Measurements from ENCODE around the gene NDUFA13. TPM values are rescaled to one million over a fixed set of nuclear protein-coding genes. Genes with fewer than 3 reads are reported as not detected.

Gene NDUFA13
- total RNA-seq, 2 donors from 2014 or later = 175 to 195 TPM

DNA sequence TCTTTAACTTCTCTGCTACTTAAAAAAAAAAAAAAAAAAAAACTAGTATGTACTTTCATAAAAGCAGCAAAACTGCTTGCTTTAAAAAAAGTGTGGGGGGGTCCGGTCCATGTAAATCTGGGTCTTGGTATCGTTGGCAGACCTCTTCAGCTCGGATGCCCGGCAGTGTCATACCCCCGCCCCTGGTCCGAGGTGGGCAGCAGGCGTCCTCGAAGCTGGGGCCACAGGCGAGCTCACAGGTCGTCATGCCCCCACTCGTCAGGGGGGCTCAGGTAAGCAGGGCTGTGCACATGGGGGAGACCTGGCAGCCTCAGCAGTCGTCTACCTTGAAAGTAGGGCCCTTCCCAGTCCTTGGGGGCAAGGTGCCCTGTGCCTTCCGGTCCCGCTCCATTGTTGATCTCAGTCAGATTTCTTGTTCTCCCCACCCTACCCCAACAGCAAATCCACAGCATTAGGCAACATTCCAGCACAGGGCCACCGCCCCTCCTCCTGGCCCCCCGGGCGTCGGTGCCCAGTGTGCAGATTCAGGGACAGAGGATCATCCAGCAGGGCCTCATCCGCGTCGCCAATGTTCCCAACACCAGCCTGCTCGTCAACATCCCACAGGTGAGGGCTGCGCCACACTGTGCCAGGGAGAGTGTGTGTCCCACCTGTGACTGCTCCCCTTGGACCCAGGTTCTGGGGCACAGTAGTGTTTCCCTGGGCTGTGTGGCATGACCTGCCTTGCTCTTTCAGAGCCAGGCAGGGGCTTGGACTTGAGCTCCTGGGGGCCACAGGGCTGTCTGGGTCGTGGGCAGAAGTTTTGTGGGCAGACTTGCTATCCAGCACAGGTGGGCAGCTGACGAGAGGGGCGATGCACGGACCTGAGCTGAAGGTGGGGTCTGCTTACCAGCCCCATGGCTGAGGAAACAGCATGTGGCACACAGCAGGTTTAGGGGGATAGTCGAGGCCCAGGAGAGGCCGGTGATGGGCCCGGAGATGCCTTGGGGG lies 20.1 kb upstream of the NDUFA13 start:
- DNase-seq (no peak), ATAC-seq (no peak)
- Mint-ChIP-seq H3K27ac (peak overlapping the region; percentile 61), H3K36me3 (ENCODE audit: low read depth) (peaks cover 2% of the 10 kb centered on the region), H3K27me3 (no peaks in the 10 kb centered on the region), H3K4me1 (no peaks in the 10 kb centered on the region), H3K4me3 (no peak overlapping the region)
- H3K9me3 ChIP-seq (ENCODE audit: control insufficient read depth, low read length, poor library complexity, severe bottlenecking) = no peaks in the 10 kb centered on the region

- Mint-ChIP-seq H3K36me3 (ENCODE audit: low read depth) (peaks cover 4% of the 10 kb centered on the region), H3K27me3 (no peaks in the 10 kb centered on the region), H3K4me1 (peaks cover 2% of the 10 kb centered on the region), H3K27ac (peak overlapping the region; percentile 29), H3K4me3 (no peak overlapping the region)
- H3K9me3 ChIP-seq (ENCODE audit: control insufficient read depth, low read length, poor library complexity, severe bottlenecking) = no peaks in the 10 kb centered on the region
- DNase-seq = no peak
- no peak for ATAC-seq
Measured at GRCh38 chr19:19498255-19498991, 17.6 kb upstream of the NDUFA13 start.

GRCh38 chr19:19499272-19499995 lies 16.6 kb upstream of the NDUFA13 start:
- Mint-ChIP-seq H3K27me3 (no peaks in the 10 kb centered on the region), H3K27ac (no peak overlapping the region), H3K4me3 (no peak overlapping the region), H3K4me1 (peaks cover 2% of the 10 kb centered on the region), H3K36me3 (ENCODE audit: low read depth) (peaks cover 4% of the 10 kb centered on the region)
- ATAC-seq (no peak), DNase-seq (no peak)
- H3K9me3 ChIP-seq (ENCODE audit: control insufficient read depth, low read length, poor library complexity, severe bottlenecking) = no peaks in the 10 kb centered on the region

DNA sequence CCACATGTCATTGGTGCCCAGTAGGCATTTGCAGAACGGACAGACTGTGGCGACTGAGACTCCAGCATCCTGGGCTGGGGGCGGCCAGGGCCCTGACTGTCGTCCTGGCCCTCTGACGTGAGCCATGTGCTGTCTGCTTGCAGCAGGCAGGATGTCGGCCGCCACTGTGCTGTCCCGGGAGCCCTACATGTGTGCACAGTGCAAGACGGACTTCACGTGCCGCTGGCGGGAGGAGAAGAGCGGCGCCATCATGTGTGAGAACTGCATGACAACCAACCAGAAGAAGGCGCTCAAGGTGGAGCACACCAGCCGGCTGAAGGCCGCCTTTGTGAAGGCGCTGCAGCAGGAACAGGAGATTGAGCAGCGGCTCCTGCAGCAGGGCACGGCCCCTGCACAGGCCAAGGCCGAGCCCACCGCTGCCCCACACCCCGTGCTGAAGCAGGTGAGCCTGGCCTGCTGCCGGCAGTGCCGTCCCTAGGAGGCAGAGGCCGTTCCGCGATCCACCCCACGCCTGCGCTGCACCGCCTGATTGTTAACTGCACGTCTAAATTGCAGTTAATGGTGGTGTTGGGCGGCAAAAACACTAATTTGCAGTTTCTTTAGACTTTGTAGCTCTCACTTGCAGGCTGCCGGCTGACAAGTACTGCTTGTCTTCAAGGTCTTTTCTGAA lies 14.9 kb upstream of the NDUFA13 start:
- H3K27ac Mint-ChIP-seq = peak overlapping the region; percentile 16
- H3K36me3 Mint-ChIP-seq (ENCODE audit: low read depth) = peaks cover 4% of the 10 kb centered on the region
- ATAC-seq = no peak

GRCh38 chr19:19501798-19502197 lies 14.2 kb upstream of the NDUFA13 start:
- Mint-ChIP-seq H3K27ac (no peak overlapping the region), H3K4me3 (no peak overlapping the region), H3K27me3 (no peaks in the 10 kb centered on the region), H3K36me3 (ENCODE audit: low read depth) (peaks cover 4% of the 10 kb centered on the region), H3K4me1 (peaks cover 2% of the 10 kb centered on the region)
- ATAC-seq = no peak
- DNase-seq = no peak
- no peaks in the 10 kb centered on the region for H3K9me3 ChIP-seq (ENCODE audit: control insufficient read depth, low read length, poor library complexity, severe bottlenecking)

More for the DNA sequence above, 14.9 kb upstream of the NDUFA13 start:
- H3K4me3 Mint-ChIP-seq = no peak overlapping the region
- no peaks in the 10 kb centered on the region for H3K9me3 ChIP-seq (ENCODE audit: control insufficient read depth, low read length, poor library complexity, severe bottlenecking)
- DNase-seq = no peak
- H3K4me1 Mint-ChIP-seq = peaks cover 2% of the 10 kb centered on the region
- H3K27me3 Mint-ChIP-seq = no peaks in the 10 kb centered on the region

- Mint-ChIP-seq H3K36me3 (ENCODE audit: low read depth) (peaks cover 4% of the 10 kb centered on the region), H3K27ac (no peak overlapping the region)
Measured at GRCh38 chr19:19502281-19502680, 13.7 kb upstream of the NDUFA13 start.

DNA sequence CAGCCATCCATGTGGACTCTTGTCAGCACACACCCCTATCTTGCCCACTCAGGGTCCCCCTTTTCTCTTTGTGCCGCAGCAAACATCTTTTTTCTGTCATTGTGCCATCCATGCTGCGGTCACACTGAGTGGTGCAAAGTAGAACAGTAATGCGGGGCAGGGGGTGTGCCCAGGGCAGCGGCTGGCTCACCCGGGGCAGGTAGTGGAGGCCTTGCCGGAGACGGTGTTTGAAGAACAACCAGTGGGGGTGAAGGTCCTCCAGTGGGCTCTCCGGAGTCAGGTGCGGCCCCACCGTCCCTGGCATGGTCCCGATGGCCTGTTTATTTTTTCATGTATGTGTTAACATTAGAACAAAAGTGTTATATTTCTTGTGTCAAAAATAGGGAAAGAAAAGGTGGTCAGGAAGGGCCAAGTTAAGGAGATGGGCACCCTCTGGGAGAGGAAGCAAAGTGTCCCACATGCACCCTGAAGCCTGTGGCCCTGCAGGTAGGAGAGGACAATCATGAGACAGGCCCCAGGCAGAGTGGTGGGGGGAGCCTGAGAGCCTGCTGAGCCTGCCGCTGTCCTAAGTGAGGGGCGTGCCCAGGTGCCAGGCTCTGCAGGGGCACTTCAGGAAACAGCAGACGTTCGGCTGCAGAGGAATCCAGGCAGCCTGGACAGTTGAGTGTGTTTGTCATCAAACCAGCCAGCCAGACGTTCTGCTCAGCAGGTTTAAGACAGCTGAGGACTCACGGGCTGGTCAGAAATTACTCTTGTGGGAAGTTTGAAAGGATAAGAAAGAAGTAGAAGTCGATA lies 13.0 kb upstream of the NDUFA13 start:
- H3K4me1 Mint-ChIP-seq = peaks cover 2% of the 10 kb centered on the region
- H3K27ac Mint-ChIP-seq = peak overlapping the region; percentile 90
- H3K27me3 Mint-ChIP-seq = no peaks in the 10 kb centered on the region
- peaks cover 4% of the 10 kb centered on the region for H3K36me3 Mint-ChIP-seq (ENCODE audit: low read depth)
- no peak for ATAC-seq
- DNase-seq = no peak
- no peak overlapping the region for H3K4me3 Mint-ChIP-seq
- H3K9me3 ChIP-seq (ENCODE audit: control insufficient read depth, low read length, poor library complexity, severe bottlenecking) = no peaks in the 10 kb centered on the region

More at GRCh38 chr19:19502281-19502680, 13.7 kb upstream of the NDUFA13 start:
- DNase-seq (no peak), ATAC-seq (no peak)
- no peaks in the 10 kb centered on the region for H3K9me3 ChIP-seq (ENCODE audit: control insufficient read depth, low read length, poor library complexity, severe bottlenecking)
- H3K4me3 Mint-ChIP-seq = no peak overlapping the region
- H3K4me1 Mint-ChIP-seq = peaks cover 2% of the 10 kb centered on the region
- H3K27me3 Mint-ChIP-seq = no peaks in the 10 kb centered on the region

DNA sequence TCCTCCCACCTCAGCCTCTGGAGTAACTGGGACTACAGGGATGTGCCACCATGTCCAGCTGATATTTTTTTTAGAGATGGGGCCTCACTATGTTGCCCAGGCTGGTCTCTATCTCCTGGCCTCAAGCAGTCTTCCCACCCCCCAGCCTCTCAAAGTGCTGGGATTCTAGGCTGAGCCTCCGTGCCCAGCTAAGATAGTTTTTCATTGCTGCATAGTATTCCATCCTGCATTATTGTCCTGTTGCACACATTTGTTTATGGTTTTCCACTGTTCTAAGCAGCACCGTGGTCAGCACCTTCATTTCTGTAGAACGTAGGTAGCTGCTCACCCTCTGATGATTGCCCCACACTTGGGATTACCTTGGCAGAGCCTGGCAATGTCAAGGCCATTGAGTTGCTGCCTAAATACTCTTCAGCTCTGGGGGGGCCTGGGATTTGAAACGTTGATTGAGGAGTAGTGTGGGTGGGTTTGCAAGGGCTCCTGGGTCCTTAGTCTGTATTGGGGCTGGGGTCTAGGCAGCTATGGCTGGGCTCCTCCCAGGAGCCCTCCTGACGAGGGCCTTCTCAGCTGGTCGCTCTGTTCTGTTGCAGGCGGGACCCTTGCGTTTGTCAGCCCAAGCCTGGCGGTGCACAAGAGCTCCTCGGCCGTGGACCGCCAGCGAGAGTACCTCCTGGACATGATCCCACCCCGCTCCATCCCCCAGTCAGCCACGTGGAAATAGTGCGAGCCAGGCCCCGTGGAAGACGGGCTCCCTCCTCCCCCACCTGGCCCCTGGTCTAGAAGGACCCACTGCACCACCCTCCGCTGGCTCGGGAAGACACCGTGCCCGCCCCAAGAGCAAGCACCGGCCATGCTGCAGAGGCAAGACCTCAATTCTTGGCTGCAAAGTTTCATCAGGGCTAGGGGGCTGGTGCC lies 11.0 kb upstream of the NDUFA13 start:
- Mint-ChIP-seq H3K36me3 (ENCODE audit: low read depth) (peaks cover 4% of the 10 kb centered on the region), H3K27ac (no peak overlapping the region), H3K4me1 (peaks cover 5% of the 10 kb centered on the region), H3K27me3 (no peaks in the 10 kb centered on the region), H3K4me3 (no peak overlapping the region)
- ATAC-seq = no peak
- H3K9me3 ChIP-seq (ENCODE audit: control insufficient read depth, low read length, poor library complexity, severe bottlenecking) = no peaks in the 10 kb centered on the region
- DNase-seq = no peak

DNA sequence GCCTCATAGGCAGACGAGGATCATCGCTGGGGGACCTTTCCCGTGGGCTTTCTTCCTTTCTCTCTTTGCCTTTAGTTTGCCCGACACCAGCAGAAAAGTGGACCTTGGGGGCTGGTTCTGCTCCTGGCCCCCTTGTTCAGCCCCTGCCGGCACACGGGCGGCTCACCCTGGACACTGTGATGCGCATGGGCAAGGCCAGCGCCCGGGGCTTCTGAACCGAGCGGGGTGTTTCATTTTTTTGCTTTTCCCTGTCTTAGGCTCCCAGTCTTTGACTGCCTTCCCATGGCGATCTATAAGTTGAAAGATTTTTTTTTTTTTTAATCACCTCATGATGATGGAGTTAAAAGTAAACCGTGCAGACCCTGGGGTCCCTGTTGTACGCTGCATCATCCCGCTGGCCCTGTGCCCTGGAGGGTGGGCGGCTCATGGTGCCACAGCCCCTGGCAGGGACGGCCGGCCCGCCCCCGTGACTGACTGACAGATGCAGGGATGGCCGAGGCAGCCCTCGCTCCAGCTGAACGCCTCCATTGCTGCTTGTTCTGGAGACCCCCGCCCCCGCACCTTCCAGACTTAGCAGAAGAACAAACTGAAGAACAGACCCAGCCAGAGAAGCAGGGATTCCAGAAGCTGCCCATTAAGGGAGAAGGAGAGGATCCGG lies 10.2 kb upstream of the NDUFA13 start:
- DNase-seq = no peak
- H3K4me1 Mint-ChIP-seq = peaks cover 5% of the 10 kb centered on the region
- ATAC-seq = no peak
- H3K36me3 Mint-ChIP-seq (ENCODE audit: low read depth) = peaks cover 4% of the 10 kb centered on the region
- H3K27ac Mint-ChIP-seq = no peak overlapping the region
- no peaks in the 10 kb centered on the region for H3K9me3 ChIP-seq (ENCODE audit: control insufficient read depth, low read length, poor library complexity, severe bottlenecking)
- H3K4me3 Mint-ChIP-seq = no peak overlapping the region
- no peaks in the 10 kb centered on the region for H3K27me3 Mint-ChIP-seq

DNA sequence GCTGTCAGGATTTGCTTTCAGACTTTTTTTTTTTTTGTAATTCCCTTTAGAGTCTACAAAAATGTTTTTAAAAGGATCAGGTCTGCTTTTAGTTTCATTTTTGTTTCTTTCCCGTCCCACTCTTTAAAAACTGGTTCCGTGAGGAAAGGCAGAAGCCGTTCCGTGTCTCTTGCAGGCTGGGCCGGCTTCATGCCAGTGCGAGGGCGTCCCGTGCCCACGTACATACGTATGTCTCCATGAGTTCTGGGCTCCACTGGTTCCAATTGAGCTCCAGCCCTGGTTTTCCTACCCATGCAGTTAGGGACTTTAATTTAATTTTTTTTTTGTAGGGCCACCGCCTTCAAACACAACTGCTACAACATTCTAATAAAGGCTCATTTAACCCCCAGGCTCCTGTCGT lies 9.4 kb upstream of the NDUFA13 start:
- H3K27me3 Mint-ChIP-seq = no peaks in the 10 kb centered on the region
- peaks cover 4% of the 10 kb centered on the region for H3K36me3 Mint-ChIP-seq (ENCODE audit: low read depth)
- no peak overlapping the region for H3K27ac Mint-ChIP-seq
- DNase-seq (no peak), ATAC-seq (no peak)
- peaks cover 5% of the 10 kb centered on the region for H3K4me1 Mint-ChIP-seq
- no peak overlapping the region for H3K4me3 Mint-ChIP-seq
- no peaks in the 10 kb centered on the region for H3K9me3 ChIP-seq (ENCODE audit: control insufficient read depth, low read length, poor library complexity, severe bottlenecking)

DNA sequence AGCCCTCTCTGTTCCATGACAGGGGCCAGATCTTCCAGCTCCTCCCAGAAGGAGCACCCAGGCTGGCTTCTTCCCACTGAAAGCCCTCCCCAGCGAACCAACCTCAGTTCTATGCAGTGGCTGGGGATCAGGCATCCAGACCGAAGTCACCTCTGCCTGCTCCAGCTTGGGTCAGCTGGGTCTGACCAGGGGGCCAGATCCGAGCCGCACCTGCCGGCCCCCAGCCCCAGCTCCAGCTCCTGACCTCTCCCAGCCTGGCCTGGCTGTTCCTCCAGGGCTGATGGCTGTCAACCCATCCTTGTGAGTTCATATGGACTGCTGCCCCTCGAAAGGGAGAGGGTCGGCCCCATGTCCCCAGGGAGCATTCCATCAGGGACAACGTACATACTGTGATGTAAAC lies 8.7 kb upstream of the NDUFA13 start:
- H3K4me1 Mint-ChIP-seq = peaks cover 5% of the 10 kb centered on the region
- no peaks in the 10 kb centered on the region for H3K9me3 ChIP-seq (ENCODE audit: control insufficient read depth, low read length, poor library complexity, severe bottlenecking)
- H3K27ac Mint-ChIP-seq = no peak overlapping the region
- H3K36me3 Mint-ChIP-seq (ENCODE audit: low read depth) = peaks cover 4% of the 10 kb centered on the region
- DNase-seq = no peak
- no peak overlapping the region for H3K4me3 Mint-ChIP-seq
- no peak for ATAC-seq
- no peaks in the 10 kb centered on the region for H3K27me3 Mint-ChIP-seq
